ENCODE measurements around the gene PPFIA1. TPM values are rescaled to one million over a fixed set of nuclear protein-coding genes. Genes with fewer than 3 reads are reported as not detected.

Gene PPFIA1
- polyA plus RNA-seq, 1 experiment = 62.7 TPM

DNA sequence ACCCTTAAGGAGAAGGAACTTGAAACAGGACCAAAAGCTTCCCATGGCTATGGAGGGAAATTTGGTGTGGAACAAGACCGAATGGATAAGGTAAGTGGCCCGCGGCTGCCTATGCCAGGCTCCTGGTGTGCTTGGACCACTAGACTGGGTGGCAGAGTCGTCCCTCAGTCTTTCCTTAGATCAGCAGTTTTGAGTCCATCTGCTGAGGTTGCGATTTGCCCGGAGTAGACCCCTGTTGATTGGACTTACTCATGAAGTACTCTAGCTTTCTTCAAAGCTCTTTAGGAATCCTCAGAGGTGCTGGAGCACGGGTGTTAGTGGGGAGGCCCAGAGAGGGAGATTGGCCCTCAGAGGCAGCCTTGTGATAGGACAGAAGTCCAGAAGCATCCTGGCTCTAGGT lies 139.4 kb downstream of the PPFIA1 start:
- DNase-seq (ENCODE audit: low read depth) = no peak
- TF ChIP-seq, protein P1, sequence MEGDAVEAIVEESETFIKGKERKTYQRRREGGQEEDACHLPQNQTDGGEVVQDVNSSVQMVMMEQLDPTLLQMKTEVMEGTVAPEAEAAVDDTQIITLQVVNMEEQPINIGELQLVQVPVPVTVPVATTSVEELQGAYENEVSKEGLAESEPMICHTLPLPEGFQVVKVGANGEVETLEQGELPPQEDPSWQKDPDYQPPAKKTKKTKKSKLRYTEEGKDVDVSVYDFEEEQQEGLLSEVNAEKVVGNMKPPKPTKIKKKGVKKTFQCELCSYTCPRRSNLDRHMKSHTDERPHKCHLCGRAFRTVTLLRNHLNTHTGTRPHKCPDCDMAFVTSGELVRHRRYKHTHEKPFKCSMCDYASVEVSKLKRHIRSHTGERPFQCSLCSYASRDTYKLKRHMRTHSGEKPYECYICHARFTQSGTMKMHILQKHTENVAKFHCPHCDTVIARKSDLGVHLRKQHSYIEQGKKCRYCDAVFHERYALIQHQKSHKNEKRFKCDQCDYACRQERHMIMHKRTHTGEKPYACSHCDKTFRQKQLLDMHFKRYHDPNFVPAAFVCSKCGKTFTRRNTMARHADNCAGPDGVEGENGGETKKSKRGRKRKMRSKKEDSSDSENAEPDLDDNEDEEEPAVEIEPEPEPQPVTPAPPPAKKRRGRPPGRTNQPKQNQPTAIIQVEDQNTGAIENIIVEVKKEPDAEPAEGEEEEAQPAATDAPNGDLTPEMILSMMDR (IDR thresholded peaks at IDR 0.05; ENCODE audit: insufficient read depth, low read depth, low read length) = no peak
- Histone ChIP-seq H3K27me3 (ENCODE audit: control insufficient read depth, insufficient read depth, low read length) (no peaks in the 10 kb centered on the region), H3K4me3 (ENCODE audit: low read depth, low read length) (no peak overlapping the region), H3K36me3 (ENCODE audit: control insufficient read depth, insufficient read depth, low read length) (peaks cover 62% of the 10 kb centered on the region)
- ChIA-PET CTCF (interaction anchor here (1.8 kb wide), 1 partner anchor 27 kb away, joined by 3 read pairs; no protein-coding TSS in a partner anchor), POLR2A (no interaction called here)

DNA sequence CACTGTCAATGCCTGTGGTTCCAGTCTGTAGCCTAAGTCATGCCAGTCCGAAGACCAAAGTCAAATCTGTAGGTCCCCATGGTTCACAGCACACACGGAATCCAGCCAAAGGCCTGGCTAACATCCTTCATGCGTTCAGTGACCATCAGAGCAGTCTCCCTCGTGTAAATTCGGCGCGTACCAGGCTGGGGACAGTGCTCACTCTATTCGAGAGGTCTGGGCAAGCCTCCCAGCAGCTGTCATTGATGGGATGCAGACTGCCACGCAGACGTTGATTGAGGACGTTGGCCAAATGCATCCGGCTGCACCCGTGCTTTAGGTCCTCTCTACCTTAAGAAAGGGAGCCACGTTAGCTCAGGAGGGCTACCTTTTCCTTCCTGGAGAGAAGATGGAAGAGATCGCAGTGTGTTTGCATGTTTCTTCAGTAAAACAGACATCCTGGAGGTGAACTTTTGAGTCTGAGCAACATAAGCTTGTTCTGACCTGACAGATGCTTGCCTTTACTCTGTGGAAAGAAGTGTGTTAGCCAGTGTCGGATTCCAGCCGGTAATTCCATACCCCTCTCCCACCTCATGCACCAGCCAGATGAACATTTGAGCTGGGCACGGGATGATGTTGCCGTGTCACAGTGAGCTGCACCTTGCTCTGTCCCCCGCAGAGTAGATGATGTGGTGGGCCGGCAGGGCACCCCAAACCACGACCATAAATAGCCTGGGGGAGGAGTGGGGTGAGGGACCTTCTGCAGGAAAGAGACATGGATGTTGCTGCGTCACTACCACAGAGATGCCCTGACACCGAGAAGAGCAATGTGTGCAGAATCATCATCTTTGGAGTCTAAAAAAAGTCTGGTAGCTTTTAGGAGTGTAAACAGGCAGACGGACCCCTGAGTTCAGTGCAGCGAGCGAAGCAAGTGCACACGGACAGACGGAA lies 140.1 kb downstream of the PPFIA1 start:
- POLR2A ChIA-PET = no interaction called here
- TF ChIP-seq, protein P1 (IDR thresholded peaks at IDR 0.05; ENCODE audit: insufficient read depth, low read depth, low read length) = no peak
- CTCF ChIA-PET = interaction anchor here (1.8 kb wide), 1 partner anchor 27 kb away, joined by 3 read pairs; no protein-coding TSS in a partner anchor
- peaks cover 61% of the 10 kb centered on the region for H3K36me3 ChIP-seq (ENCODE audit: control insufficient read depth, insufficient read depth, low read length)
- no peaks in the 10 kb centered on the region for H3K27me3 ChIP-seq (ENCODE audit: control insufficient read depth, insufficient read depth, low read length)
- DNase-seq (ENCODE audit: low read depth) = no peak
- H3K4me3 ChIP-seq (ENCODE audit: low read depth, low read length) = no peak overlapping the region

DNA sequence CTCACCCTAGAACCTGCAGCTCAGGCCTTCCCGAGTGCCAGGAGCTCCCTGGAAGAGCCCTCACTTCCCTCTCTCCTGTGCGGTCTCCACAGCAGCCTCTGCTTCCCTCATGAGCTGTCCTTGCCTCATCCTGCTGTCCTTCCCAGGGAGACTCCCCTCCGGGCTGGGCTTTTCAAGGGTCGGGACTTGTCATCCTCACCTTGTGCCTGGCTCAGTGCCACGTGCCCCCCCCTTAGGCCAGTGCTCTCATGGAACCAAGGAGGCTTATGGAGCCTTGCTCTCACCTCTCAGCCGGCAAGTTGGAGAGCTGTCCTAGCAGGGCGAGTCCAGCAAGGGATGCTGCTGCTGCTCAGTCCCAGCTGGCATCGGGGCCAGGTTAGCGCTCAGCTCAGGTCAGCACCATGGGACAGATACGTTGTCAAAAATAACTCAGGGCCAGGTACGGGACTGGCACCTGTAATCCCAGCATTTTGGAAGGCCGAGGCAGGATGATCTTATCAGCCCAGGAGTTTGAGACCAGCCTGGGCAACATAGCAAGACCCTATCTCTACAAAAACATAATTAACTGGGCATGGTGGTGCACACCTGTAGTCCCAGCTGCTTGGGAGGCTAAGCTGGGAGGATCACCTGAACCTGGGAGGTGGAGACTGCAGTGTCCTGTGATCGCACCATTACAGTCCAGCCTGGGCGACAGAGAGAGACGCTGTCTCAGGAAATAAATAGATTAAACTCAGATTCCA lies 141.4 kb downstream of the PPFIA1 start:
- TF ChIP-seq, protein P1 (IDR thresholded peaks at IDR 0.05; ENCODE audit: insufficient read depth, low read depth, low read length) = no peak
- no peak for DNase-seq (ENCODE audit: low read depth)
- ChIA-PET CTCF (interaction anchor here (1.2 to 1.8 kb wide), 2 partner anchors 29 to 80 kb away, joined by 3 read pairs; no protein-coding TSS in a partner anchor), POLR2A (no interaction called here)
- Histone ChIP-seq H3K36me3 (ENCODE audit: control insufficient read depth, insufficient read depth, low read length) (peaks cover 61% of the 10 kb centered on the region), H3K4me3 (ENCODE audit: low read depth, low read length) (no peak overlapping the region), H3K27me3 (ENCODE audit: control insufficient read depth, insufficient read depth, low read length) (no peaks in the 10 kb centered on the region)

DNA sequence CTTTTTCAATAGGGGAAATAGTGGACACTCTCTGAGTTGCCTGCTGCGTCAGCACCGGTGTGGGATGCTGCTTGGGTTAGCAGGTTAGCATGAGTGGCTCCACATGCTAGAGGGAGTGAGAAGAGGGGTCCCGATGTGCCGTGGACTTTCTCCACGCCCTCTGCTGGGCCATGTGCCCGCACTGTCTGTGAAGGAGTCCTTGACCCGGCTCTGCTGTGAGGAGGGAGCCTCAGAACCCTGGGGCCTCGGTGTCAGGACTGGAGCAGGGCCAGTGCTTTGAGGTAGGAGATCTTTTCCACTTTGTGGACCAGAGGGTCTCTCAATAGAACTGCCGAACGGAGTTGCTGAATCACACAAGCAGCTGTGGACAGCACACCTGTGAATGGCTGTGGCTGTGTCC lies 142.7 kb downstream of the PPFIA1 start:
- H3K4me3 ChIP-seq (ENCODE audit: low read depth, low read length) = no peak overlapping the region
- no peaks in the 10 kb centered on the region for H3K27me3 ChIP-seq (ENCODE audit: control insufficient read depth, insufficient read depth, low read length)
- DNase-seq (ENCODE audit: low read depth) = no peak
- POLR2A ChIA-PET = no interaction called here
- CTCF ChIA-PET = interaction anchor here (3.1 kb wide), 1 partner anchor 13 kb away, joined by 15 read pairs; no protein-coding TSS in a partner anchor
- peaks cover 59% of the 10 kb centered on the region for H3K36me3 ChIP-seq (ENCODE audit: control insufficient read depth, insufficient read depth, low read length)
- TF ChIP-seq, protein P1 (IDR thresholded peaks at IDR 0.05; ENCODE audit: insufficient read depth, low read depth, low read length) = no peak
